ENCODE measurements around the gene SIRPB1. TPM values are rescaled to one million over a fixed set of nuclear protein-coding genes. Genes with fewer than 3 reads are reported as not detected.

The SIRPB1 gene
- total RNA-seq, 1 experiment from 2014 or later: not detected

- TF ChIP-seq ZNF512 (CRISPR knock-in tag; IDR thresholded peaks at IDR 0.05; ENCODE audit: borderline replicate concordance) (no peak), TEAD1 (CRISPR knock-in tag; IDR thresholded peaks at IDR 0.05) (no peak), ZNF423 (CRISPR knock-in tag; IDR thresholded peaks at IDR 0.05) (no peak), GTF2I (CRISPR knock-in tag; conservative IDR thresholded peaks at IDR 0.05) (no peak)
- TF ChIP-seq, protein P1, sequence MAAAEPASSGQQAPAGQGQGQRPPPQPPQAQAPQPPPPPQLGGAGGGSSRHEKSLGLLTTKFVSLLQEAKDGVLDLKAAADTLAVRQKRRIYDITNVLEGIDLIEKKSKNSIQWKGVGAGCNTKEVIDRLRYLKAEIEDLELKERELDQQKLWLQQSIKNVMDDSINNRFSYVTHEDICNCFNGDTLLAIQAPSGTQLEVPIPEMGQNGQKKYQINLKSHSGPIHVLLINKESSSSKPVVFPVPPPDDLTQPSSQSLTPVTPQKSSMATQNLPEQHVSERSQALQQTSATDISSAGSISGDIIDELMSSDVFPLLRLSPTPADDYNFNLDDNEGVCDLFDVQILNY (CRISPR knock-in tag; IDR thresholded peaks at IDR 0.05): no peak
- TF ChIP-seq, protein P2, sequence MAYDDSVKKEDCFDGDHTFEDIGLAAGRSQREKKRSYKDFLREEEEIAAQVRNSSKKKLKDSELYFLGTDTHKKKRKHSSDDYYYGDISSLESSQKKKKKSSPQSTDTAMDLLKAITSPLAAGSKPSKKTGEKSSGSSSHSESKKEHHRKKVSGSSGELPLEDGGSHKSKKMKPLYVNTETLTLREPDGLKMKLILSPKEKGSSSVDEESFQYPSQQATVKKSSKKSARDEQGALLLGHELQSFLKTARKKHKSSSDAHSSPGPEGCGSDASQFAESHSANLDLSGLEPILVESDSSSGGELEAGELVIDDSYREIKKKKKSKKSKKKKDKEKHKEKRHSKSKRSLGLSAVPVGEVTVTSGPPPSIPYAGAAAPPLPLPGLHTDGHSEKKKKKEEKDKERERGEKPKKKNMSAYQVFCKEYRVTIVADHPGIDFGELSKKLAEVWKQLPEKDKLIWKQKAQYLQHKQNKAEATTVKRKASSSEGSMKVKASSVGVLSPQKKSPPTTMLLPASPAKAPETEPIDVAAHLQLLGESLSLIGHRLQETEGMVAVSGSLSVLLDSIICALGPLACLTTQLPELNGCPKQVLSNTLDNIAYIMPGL (CRISPR knock-in tag; IDR thresholded peaks at IDR 0.05): no peak
- TF ChIP-seq, protein P3, sequence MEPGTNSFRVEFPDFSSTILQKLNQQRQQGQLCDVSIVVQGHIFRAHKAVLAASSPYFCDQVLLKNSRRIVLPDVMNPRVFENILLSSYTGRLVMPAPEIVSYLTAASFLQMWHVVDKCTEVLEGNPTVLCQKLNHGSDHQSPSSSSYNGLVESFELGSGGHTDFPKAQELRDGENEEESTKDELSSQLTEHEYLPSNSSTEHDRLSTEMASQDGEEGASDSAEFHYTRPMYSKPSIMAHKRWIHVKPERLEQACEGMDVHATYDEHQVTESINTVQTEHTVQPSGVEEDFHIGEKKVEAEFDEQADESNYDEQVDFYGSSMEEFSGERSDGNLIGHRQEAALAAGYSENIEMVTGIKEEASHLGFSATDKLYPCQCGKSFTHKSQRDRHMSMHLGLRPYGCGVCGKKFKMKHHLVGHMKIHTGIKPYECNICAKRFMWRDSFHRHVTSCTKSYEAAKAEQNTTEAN (CRISPR knock-in tag; IDR thresholded peaks at IDR 0.05): no peak
Observed at GRCh38 chr20:1637755-1638154, 17.9 kb upstream of the SIRPB1 start (continued).

DNA sequence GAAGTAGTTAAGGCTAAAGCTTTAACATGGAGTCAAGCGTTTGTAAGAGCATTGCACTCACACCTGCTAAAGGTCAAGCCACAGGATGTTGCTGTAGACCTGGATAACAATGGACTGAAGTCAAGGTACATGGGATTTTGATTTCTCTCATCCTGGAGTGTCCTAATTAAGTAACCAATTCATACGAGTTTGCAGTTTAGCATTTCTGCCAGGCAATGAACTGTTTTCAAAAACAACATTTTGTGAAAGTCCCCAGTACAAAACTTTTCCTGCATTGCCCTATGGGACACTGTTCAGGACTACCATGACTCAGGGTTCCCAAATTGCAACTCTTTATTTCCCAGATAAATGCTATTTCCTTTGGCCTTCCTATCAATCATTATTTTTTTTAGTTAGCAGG, 17.4 kb upstream of the SIRPB1 start:
- ChIA-PET POLR2A (no interaction called here), CTCF (interaction anchor here (1.0 to 2.9 kb wide), 3 partner anchors 10 to 134 kb away, joined by 3 to 17 read pairs (median 9); no protein-coding TSS in a partner anchor)
- TF ChIP-seq NR2C2 (CRISPR knock-in tag; IDR thresholded peaks at IDR 0.05): no peak
- no peak for TF ChIP-seq E2F4 (CRISPR knock-in tag; IDR thresholded peaks at IDR 0.05; ENCODE audit: borderline replicate concordance, low read depth)
- no peak for ATAC-seq
- 0 out of 2 replicates have a peak, but pooled peaks cover 3% of the 10 kb centered on the region for H3K9me3 Mint-ChIP-seq
- H3K27ac Mint-ChIP-seq: no peak overlapping the region
- DNase-seq (ENCODE audit: low spot score): no peak
- H3K27me3 Mint-ChIP-seq (ENCODE audit: low read depth): peaks cover 5% of the 10 kb centered on the region; the same call in 1 of the 2 replicates
- peaks cover 25% of the 10 kb centered on the region for H3K4me1 Mint-ChIP-seq
- no peak overlapping the region for H3K4me3 Mint-ChIP-seq
- no peaks in the 10 kb centered on the region; the same call in 1 of the 2 replicates for H3K36me3 Mint-ChIP-seq

DNA sequence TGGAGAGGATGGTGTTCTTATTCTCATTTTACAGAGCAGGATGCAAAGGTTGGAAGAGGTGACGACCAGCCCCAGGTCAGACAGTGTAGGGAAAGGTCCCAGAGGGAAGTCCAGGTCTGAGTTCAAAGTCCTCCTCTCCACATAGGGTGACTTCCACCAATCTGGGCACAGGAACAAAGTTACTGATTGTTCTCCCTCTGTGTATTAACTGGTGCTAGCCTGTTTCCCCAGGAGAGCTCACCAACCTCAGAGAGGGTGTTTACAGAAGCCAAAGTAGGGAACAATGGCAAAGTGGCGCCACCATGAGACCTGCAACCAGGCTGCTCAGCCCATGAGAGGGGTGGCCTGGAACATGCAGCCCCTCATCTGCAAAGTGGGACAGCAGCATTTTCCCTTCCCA, 16.8 kb upstream of the SIRPB1 start:
- Mint-ChIP-seq H3K36me3 (no peaks in the 10 kb centered on the region; the same call in 1 of the 2 replicates), H3K27me3 (ENCODE audit: low read depth) (peaks cover 5% of the 10 kb centered on the region; the same call in 1 of the 2 replicates), H3K4me1 (peaks cover 31% of the 10 kb centered on the region), H3K27ac (no peak overlapping the region), H3K4me3 (no peak overlapping the region), H3K9me3 (0 out of 2 replicates have a peak, but pooled peaks cover 3% of the 10 kb centered on the region)
- peak; percentile 66 for ATAC-seq
- ChIA-PET CTCF (interaction anchor here (1.0 to 2.9 kb wide), 4 partner anchors 11 to 140 kb away, joined by 3 to 17 read pairs (median 6); no protein-coding TSS in a partner anchor), POLR2A (no interaction called here)
- no peak for DNase-seq (ENCODE audit: low spot score)
- TF ChIP-seq ZNF532 (CRISPR knock-in tag; IDR thresholded peaks at IDR 0.05; ENCODE audit: borderline replicate concordance) (no peak), SMAD3 (CRISPR knock-in tag; IDR thresholded peaks at IDR 0.05; ENCODE audit: borderline replicate concordance) (no peak), ESRRA (CRISPR knock-in tag; IDR thresholded peaks at IDR 0.05; ENCODE audit: borderline replicate concordance) (no peak), PRRX2 (CRISPR knock-in tag; IDR thresholded peaks at IDR 0.05) (no peak), JAZF1 (CRISPR knock-in tag; IDR thresholded peaks at IDR 0.05) (no peak), MLX (CRISPR knock-in tag; IDR thresholded peaks at IDR 0.05) (no peak)
- TF ChIP-seq, protein P2 (CRISPR knock-in tag; IDR thresholded peaks at IDR 0.05): no peak
- TF ChIP-seq, protein P4, sequence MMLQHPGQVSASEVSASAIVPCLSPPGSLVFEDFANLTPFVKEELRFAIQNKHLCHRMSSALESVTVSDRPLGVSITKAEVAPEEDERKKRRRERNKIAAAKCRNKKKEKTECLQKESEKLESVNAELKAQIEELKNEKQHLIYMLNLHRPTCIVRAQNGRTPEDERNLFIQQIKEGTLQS (CRISPR knock-in tag; conservative IDR thresholded peaks at IDR 0.05): no peak

All from WTC11 (cell line).